Measurements from ENCODE around the gene C16orf78. TPM values are rescaled to one million over a fixed set of nuclear protein-coding genes. Genes with fewer than 3 reads are reported as not detected.
"Not testable (repeated sequence)": the region's sequence is repeated elsewhere in the genome, so short reads cannot be mapped to it uniquely, and the experiment has no call there.

C16orf78 gene
- total RNA-seq, 2 experiments from 2014 or later: not detected

DNA sequence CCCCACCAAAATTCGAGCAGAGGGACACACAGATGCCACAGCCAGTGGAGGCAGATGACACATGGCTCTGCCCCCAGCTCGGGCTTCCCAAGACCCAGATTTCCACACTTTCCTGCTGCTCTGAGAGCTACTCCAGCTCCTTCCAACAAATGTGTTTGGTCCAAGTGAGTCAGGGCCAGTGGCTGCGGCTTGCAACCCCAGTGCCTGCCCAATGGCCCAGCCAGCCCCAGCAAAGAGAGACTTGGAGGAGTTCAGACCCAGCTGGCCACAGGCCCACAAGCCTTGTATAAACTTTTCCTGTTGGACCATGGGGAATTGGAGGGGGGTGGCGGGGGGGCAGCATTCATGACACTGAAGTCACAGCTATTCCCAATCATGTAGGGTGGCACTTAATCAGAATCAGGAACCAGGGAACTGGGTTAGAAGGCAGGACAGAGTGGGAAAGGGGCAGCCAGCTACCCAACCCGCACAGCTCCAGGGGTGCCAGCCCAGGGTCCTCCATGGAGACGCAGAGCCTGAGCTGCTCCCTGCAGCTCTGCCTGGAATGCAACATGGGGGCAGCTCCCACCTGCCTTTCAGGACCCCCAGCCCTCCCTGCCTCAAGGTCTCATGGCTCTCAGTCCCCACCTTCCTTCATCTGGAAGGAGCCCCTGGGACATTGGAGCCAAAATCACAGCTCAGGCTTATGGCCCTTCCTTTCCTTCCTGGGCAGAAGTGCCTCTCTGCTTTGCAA, 17.5 kb upstream of the C16orf78 start:
- intact Hi-C loops (cut with DNase I, micrococcal nuclease): no loop called here
- Mint-ChIP-seq H3K27me3 (peaks cover 25% of the 10 kb centered on the region), H3K4me3 (no peak overlapping the region), H3K27ac (no peak overlapping the region), H3K9me3 (no peaks in the 10 kb centered on the region), H3K4me1 (ENCODE audit: low read depth) (no peaks in the 10 kb centered on the region), H3K36me3 (ENCODE audit: low read depth) (no peaks in the 10 kb centered on the region)
- no peak for DNase-seq
- ChIA-PET POLR2A (no interaction called here), CTCF (no interaction called here)
- no peak for ATAC-seq (ENCODE audit: poor library complexity)
- no peaks in the 10 kb centered on the region for H3K36me3 ChIP-seq (ENCODE audit: insufficient read depth, low read length)
- no peaks in the 10 kb centered on the region for H3K4me1 ChIP-seq (ENCODE audit: insufficient read depth, low read length)
- no peak overlapping the region for H3K27ac ChIP-seq (ENCODE audit: low read depth in 1 of 2, low read length in 2 of 2)
- H3K27me3 ChIP-seq (ENCODE audit: control insufficient read depth in 1 of 2, insufficient read depth in 2 of 2, low read length in 2 of 2): peaks cover 0 to 8% of the 10 kb centered on the region in 2 experiments
- H3K4me3 ChIP-seq (ENCODE audit: low read length): no peak overlapping the region
- TF ChIP-seq, protein P1, sequence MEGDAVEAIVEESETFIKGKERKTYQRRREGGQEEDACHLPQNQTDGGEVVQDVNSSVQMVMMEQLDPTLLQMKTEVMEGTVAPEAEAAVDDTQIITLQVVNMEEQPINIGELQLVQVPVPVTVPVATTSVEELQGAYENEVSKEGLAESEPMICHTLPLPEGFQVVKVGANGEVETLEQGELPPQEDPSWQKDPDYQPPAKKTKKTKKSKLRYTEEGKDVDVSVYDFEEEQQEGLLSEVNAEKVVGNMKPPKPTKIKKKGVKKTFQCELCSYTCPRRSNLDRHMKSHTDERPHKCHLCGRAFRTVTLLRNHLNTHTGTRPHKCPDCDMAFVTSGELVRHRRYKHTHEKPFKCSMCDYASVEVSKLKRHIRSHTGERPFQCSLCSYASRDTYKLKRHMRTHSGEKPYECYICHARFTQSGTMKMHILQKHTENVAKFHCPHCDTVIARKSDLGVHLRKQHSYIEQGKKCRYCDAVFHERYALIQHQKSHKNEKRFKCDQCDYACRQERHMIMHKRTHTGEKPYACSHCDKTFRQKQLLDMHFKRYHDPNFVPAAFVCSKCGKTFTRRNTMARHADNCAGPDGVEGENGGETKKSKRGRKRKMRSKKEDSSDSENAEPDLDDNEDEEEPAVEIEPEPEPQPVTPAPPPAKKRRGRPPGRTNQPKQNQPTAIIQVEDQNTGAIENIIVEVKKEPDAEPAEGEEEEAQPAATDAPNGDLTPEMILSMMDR (IDR thresholded peaks at IDR 0.05): no peak
- H3K9me3 ChIP-seq (ENCODE audit: control insufficient read depth in 1 of 2, insufficient read depth in 1 of 2, low read length in 2 of 2): no peaks in the 10 kb centered on the region

DNA sequence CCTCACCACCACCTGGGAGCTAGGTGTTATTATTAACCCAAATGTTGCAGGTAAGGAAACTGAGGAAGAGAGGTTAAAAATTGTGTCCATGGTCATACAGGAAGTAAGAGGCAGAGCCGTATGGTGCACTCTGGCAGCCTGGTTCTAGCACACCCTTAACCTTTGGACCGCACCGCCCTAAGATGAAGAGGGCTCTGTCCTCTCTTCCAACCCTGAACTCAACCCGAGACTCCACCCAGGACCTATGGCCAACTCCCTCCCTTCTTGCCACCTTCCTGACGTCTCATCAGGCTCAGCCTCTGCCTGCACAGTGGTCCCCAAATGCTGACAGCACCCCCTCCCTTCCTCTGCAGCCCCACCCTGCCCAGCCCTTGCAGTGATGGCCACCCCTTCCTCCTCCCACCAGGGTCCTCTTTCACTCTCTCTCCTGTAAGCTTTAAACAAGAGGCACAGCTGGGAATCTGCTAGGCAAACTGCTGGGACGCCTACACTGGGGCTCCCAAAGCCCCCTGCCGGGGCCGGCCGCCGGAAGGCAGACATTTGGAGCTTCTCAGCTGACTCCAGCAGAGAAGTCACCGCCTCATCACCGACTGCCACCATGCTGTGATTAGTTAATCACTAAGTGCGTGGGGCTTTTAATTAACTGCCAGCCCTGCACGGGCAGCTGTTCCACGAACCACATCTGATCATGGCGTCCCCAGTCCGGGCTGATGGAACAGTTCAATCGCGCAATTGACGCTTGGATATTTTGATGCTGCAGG, 16.7 kb upstream of the C16orf78 start:
- no peak for DNase-seq
- H3K27me3 Mint-ChIP-seq: peaks cover 19% of the 10 kb centered on the region
- Histone ChIP-seq H3K36me3 (ENCODE audit: insufficient read depth, low read length) (no peaks in the 10 kb centered on the region), H3K4me3 (ENCODE audit: low read length) (no peak overlapping the region), H3K4me1 (ENCODE audit: insufficient read depth, low read length) (no peaks in the 10 kb centered on the region), H3K27me3 (ENCODE audit: control insufficient read depth in 1 of 2, insufficient read depth in 2 of 2, low read length in 2 of 2) (peaks cover 0 to 5% of the 10 kb centered on the region in 2 experiments), H3K27ac (ENCODE audit: low read depth in 1 of 2, low read length in 2 of 2) (no peak overlapping the region), H3K9me3 (ENCODE audit: control insufficient read depth in 1 of 2, insufficient read depth in 1 of 2, low read length in 2 of 2) (no peaks in the 10 kb centered on the region)
- H3K4me3 Mint-ChIP-seq: no peak overlapping the region
- no peaks in the 10 kb centered on the region for H3K36me3 Mint-ChIP-seq (ENCODE audit: low read depth)
- no peak overlapping the region for H3K27ac Mint-ChIP-seq
- H3K4me1 Mint-ChIP-seq (ENCODE audit: low read depth): no peaks in the 10 kb centered on the region
- intact Hi-C loops (cut with DNase I, micrococcal nuclease): no loop called here
- H3K9me3 Mint-ChIP-seq: no peaks in the 10 kb centered on the region
- ATAC-seq (ENCODE audit: poor library complexity): no peak
- CTCF ChIA-PET: no interaction called here
- POLR2A ChIA-PET: no interaction called here
- TF ChIP-seq, protein P1 (IDR thresholded peaks at IDR 0.05): no peak

DNA sequence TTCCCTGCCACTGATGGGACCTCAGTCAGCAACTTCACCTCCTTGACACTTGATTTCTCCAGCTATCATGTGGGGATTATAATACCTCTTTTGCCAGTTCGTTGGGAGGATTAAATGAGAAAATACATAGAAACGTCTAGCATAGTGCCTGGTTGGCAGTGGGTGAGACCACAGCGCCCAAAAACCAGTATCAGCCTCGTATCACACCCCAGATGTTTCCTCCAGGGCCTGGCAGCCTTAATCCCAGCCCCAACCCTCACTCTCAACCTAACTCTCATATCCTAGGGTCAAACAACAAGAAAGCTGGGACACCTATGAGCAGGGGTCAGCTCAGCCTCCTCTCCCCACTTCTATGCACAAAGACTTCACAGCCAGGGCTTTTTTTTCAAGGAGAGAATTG, 14.0 kb upstream of the C16orf78 start:
- Mint-ChIP-seq H3K4me3 (no peak overlapping the region), H3K27me3 (peaks cover 17% of the 10 kb centered on the region), H3K4me1 (ENCODE audit: low read depth) (no peaks in the 10 kb centered on the region), H3K27ac (no peak overlapping the region), H3K36me3 (ENCODE audit: low read depth) (no peaks in the 10 kb centered on the region), H3K9me3 (no peaks in the 10 kb centered on the region)
- Histone ChIP-seq H3K36me3 (ENCODE audit: insufficient read depth, low read length) (no peaks in the 10 kb centered on the region), H3K9me3 (ENCODE audit: control insufficient read depth in 1 of 2, insufficient read depth in 1 of 2, low read length in 2 of 2) (no peaks in the 10 kb centered on the region), H3K27ac (ENCODE audit: low read depth in 1 of 2, low read length in 2 of 2) (no peak overlapping the region), H3K4me1 (ENCODE audit: insufficient read depth, low read length) (no peaks in the 10 kb centered on the region), H3K27me3 (ENCODE audit: control insufficient read depth in 1 of 2, insufficient read depth in 2 of 2, low read length in 2 of 2) (peaks cover 0 to 5% of the 10 kb centered on the region in 2 experiments), H3K4me3 (ENCODE audit: low read length) (no peak overlapping the region)
- no peak for DNase-seq
- ChIA-PET POLR2A (no interaction called here), CTCF (no interaction called here)
- ATAC-seq (ENCODE audit: poor library complexity): no peak
- TF ChIP-seq, protein P1 (IDR thresholded peaks at IDR 0.05): no peak
- intact Hi-C loops (cut with DNase I, micrococcal nuclease): no loop called here

DNA sequence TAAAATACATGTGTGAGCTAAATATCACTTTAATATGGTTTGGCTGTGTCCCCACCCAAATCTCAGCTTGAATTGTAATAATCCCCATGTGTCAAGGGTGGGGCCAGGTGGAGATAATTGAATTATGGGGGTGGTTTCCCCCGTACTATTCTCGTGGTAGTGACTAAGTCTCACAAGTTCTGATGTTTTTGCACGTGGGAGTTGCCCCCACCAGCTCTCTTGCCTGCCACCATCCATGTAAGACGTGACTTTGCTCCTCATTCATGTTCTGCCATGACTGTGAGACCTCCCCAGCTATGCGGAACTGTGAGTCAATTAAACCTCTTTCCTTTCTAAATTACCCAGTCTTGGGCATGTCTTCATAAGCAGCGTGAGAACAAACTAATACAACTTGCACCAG, 11.9 kb upstream of the C16orf78 start:
- H3K9me3 Mint-ChIP-seq; H3K4me3 Mint-ChIP-seq; H3K27ac Mint-ChIP-seq; H3K27me3 ChIP-seq (ENCODE audit: control insufficient read depth in 1 of 2, insufficient read depth in 2 of 2, low read length in 2 of 2); POLR2A ChIA-PET; CTCF ChIA-PET; H3K9me3 ChIP-seq (ENCODE audit: control insufficient read depth in 1 of 2, insufficient read depth in 1 of 2, low read length in 2 of 2); ATAC-seq (ENCODE audit: poor library complexity); DNase-seq; H3K4me3 ChIP-seq (ENCODE audit: low read length); H3K4me1 ChIP-seq (ENCODE audit: insufficient read depth, low read length); H3K36me3 ChIP-seq (ENCODE audit: insufficient read depth, low read length); H3K4me1 Mint-ChIP-seq (ENCODE audit: low read depth); H3K27ac ChIP-seq (ENCODE audit: low read depth in 1 of 2, low read length in 2 of 2); intact Hi-C loops (cut with DNase I, micrococcal nuclease); H3K36me3 Mint-ChIP-seq (ENCODE audit: low read depth): not testable (repeated sequence)
- H3K27me3 Mint-ChIP-seq: peaks cover 14% of the 10 kb centered on the region
